ENCODE data around the gene CTSZ. TPM values are rescaled to one million over a fixed set of nuclear protein-coding genes. Genes with fewer than 3 reads are reported as not detected.

Gene CTSZ
- total and polyA plus RNA-seq, 2 experiments from 2014 or later, result 0.58 to 41.4 TPM

GRCh38 chr20:59020938-59021551 is 14.0 kb upstream of the CTSZ start (continued):
- TF ChIP-seq ETS1 (IDR thresholded peaks at IDR 0.05) (no peak), NANOG (IDR thresholded peaks at IDR 0.05; ENCODE audit: borderline replicate concordance) (no peak), POLR2AphosphoS5 (IDR thresholded peaks at IDR 0.05; ENCODE audit: low read depth) (no peak), ZNF114 (CRISPR knock-in tag; IDR thresholded peaks at IDR 0.05) (no peak), CTCF (conservative IDR thresholded peaks at IDR 0.05; ENCODE audit: low read depth in 2 of 2) (no peak), ZNF331 (CRISPR knock-in tag; IDR thresholded peaks at IDR 0.05; ENCODE audit: low read depth) (no peak), EZH2 (IDR thresholded peaks at IDR 0.05; ENCODE audit: low read depth, unreplicated experiment) (no peak), CREB1 (CRISPR knock-in tag; IDR thresholded peaks at IDR 0.05; ENCODE audit: low read depth) (no peak)

- ATAC-seq, result no peak
- H3K4me3 Mint-ChIP-seq, result no peak within 1 kb of the TSS
- H3K36me3 Mint-ChIP-seq (ENCODE audit: low read depth), result peaks cover 20% of the 10 kb centered on the region
- TF ChIP-seq CREB1 (CRISPR knock-in tag; IDR thresholded peaks at IDR 0.05; ENCODE audit: low read depth) (no peak), STAT1 (IDR thresholded peaks at IDR 0.05; ENCODE audit: unreplicated experiment) (no peak), NANOG (IDR thresholded peaks at IDR 0.05; ENCODE audit: borderline replicate concordance) (no peak), ZNF331 (CRISPR knock-in tag; IDR thresholded peaks at IDR 0.05; ENCODE audit: low read depth) (no peak), EZH2phosphoT487 (IDR thresholded peaks at IDR 0.05; ENCODE audit: unreplicated experiment) (no peak), ZNF114 (CRISPR knock-in tag; IDR thresholded peaks at IDR 0.05) (no peak), POLR2AphosphoS5 (IDR thresholded peaks at IDR 0.05; ENCODE audit: low read depth) (no peak), ZNF462 (CRISPR knock-in tag; IDR thresholded peaks at IDR 0.05) (no peak), JUNB (IDR thresholded peaks at IDR 0.05; ENCODE audit: unreplicated experiment) (no peak), CTCF (conservative IDR thresholded peaks at IDR 0.05; ENCODE audit: low read depth in 2 of 2) (no peak)
Observed at GRCh38 chr20:59019217-59019616, 12.2 kb upstream of the CTSZ start, which contains the start of gene TUBB1. TSS of gene TUBB1 (plus strand) at chr20:59019429. CDS start at chr20:59019523, 94 bp downstream.

More at GRCh38 chr20:59019217-59019616, 12.2 kb upstream of the CTSZ start, which contains the start of gene TUBB1:
- no peak within 1 kb of the TSS for H2AFZ ChIP-seq
- Mint-ChIP-seq H3K9me3 (no peaks in the 10 kb centered on the region), H3K27ac (no peak within 1 kb of the TSS), H3K27me3 (ENCODE audit: insufficient read depth, low read depth, poor library complexity) (peaks cover 10% of the 10 kb centered on the region), H3K4me1 (peaks cover 8% of the 10 kb centered on the region; the same call in 2 of the 3 replicates)
- no peak within 1 kb of the TSS for H3K4me2 ChIP-seq
- H3K4me3 ChIP-seq, result no peak within 1 kb of the TSS
- no peak within 1 kb of the TSS for H3K27ac ChIP-seq (ENCODE audit: low read depth)
- no peak for DNase-seq (ENCODE audit: low spot score)
- H3K27me3 ChIP-seq (ENCODE audit: insufficient read depth), result no peaks in the 10 kb centered on the region
- no peaks in the 10 kb centered on the region for H3K9me2 ChIP-seq (ENCODE audit: insufficient read depth)
- no peaks in the 10 kb centered on the region for H4K20me1 ChIP-seq (replicated peaks; ENCODE audit: insufficient read depth)
- no peaks in the 10 kb centered on the region for H3K79me2 ChIP-seq (replicated peaks; ENCODE audit: insufficient read depth)
- peaks cover 2% of the 10 kb centered on the region; the same call in 1 of the 2 replicates for H3K36me3 ChIP-seq (ENCODE audit: insufficient read depth)
- H3K4me1 ChIP-seq (ENCODE audit: insufficient read depth), result no peaks in the 10 kb centered on the region
- no peaks in the 10 kb centered on the region for H3F3A ChIP-seq (replicated peaks; ENCODE audit: low read depth)
